ENCODE results near the gene ERICH6.

ERICH6 gene

DNA sequence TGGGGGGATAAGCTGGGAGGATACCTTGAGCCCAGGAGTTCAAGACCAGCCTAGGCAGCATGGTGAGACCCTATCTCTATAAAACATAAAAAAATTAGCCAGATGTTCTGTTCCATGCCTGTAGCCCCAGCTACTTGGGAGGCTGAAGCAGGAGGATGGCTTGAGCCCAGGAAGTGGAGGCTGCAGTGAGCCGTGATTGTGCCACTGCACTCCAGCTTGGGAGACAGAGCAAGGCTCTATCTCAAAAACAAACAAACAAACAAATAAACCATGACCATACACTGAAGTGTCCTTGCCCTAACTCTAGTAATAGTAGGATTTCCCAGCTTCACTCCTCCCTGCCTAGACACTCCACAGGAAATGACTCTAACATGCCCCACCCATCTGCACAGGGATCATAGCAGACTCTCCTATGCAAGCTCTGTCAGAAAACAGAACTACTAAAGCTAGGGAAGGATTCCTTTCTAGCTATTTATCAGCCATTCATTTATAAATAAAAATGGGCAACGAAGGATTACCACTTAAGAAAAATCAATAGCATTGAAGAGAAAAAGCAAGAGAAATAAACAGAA, 4.6 kb downstream of the ERICH6 start:
- H3K4me3 ChIP-seq (ENCODE audit: low read depth, low read length), result no peak overlapping the region
- TF ChIP-seq, protein P1, sequence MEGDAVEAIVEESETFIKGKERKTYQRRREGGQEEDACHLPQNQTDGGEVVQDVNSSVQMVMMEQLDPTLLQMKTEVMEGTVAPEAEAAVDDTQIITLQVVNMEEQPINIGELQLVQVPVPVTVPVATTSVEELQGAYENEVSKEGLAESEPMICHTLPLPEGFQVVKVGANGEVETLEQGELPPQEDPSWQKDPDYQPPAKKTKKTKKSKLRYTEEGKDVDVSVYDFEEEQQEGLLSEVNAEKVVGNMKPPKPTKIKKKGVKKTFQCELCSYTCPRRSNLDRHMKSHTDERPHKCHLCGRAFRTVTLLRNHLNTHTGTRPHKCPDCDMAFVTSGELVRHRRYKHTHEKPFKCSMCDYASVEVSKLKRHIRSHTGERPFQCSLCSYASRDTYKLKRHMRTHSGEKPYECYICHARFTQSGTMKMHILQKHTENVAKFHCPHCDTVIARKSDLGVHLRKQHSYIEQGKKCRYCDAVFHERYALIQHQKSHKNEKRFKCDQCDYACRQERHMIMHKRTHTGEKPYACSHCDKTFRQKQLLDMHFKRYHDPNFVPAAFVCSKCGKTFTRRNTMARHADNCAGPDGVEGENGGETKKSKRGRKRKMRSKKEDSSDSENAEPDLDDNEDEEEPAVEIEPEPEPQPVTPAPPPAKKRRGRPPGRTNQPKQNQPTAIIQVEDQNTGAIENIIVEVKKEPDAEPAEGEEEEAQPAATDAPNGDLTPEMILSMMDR (IDR thresholded peaks at IDR 0.05; ENCODE audit: low read depth, low read length), result no peak

DNA sequence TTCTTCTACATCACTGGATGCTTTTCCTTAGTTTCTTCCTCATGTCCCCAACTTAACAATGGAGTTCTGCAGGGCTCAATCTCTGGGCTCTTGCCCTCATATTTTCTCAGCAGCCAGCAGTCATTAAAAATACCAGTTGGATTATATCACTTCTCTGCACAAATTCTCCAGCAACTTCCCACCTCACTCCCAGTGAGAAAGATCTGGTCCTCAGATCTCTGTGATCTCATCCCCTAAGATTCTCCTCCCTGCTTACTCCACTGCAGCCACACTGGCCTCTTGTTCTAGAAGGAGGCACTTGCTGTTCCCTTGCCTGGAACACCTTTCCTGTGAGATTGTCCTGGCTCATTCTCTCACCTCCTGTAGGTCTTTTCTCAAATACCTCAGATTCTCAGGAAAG, 6.1 kb downstream of the ERICH6 start:
- TF ChIP-seq, protein P1 (IDR thresholded peaks at IDR 0.05; ENCODE audit: low read depth, low read length), result no peak
- no peak overlapping the region for H3K4me3 ChIP-seq (ENCODE audit: low read depth, low read length)

DNA sequence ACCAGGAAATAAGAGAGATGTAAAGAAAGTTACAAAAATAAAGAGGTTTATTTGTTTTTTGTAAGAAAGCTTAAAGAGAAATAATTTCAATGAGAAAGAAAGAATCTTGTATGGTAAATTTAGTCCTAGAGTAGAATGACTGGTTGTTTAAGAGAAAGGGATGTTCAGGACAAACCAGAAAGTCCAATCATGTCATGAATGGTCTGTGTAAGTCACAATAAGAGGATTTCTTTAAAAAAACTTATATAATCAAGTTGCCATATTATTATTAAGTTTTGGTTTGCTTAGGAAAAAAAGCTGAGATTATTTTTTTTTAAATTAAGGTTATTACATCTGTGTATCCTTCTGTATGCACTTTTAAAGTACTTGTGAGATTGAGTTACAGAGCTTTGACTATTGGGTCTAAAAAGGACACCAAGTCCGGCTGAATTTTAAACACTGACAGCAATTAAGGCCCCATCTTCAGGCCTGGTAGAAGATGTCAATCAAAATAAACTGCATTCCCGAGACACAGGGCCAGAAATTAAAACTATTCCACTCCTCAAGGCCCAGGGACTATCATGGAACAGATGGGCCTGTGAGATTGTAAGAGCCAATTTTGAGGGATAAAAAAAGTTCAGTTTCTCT, 12.2 kb downstream of the ERICH6 start:
- no peak overlapping the region for H3K4me3 ChIP-seq (ENCODE audit: low read depth, low read length)
- TF ChIP-seq, protein P1 (IDR thresholded peaks at IDR 0.05; ENCODE audit: low read depth, low read length), result no peak

DNA sequence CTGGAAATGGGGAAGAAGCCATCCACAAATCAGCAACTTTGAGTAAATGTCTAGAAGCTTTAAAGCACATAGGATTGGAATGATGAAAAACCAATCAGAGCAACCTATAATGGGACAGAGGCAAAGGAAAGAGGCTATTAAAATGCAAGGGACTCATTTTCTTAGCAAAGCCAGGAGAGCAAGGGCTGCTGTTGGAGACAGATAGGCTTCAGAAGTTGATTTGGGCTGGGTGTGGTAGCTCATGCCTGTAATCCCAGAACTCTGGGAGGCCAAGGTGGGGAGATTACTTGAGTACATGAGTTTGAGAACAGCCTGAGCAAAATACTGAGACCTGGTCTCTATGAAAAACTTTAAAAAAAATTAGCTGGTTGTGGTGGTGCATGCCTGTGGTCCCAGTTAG, 16.1 kb downstream of the ERICH6 start:
- TF ChIP-seq, protein P1 (IDR thresholded peaks at IDR 0.05; ENCODE audit: low read depth, low read length), result no peak
- H3K4me3 ChIP-seq (ENCODE audit: low read depth, low read length), result no peak overlapping the region

DNA sequence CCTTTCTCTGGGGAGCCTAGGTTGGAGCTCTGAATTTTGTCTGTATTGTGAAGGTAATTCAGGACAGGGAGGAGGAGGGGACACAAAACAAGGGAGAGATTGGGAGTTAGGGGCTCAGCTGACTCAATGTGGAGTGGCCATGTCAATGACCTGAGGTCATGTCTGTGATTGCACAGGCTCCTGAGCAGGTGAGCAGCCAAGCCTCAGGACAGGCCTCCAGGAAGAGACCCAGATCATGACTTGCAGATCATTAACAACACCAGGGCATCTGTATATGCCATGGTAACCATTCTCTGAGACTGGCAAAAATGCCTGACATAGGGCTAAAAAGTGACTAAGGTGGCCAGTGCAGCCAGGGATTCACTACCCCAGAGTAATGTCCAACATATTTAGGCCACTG, 20.9 kb downstream of the ERICH6 start:
- H3K4me3 ChIP-seq (ENCODE audit: low read depth, low read length), result no peak overlapping the region
- TF ChIP-seq, protein P1 (IDR thresholded peaks at IDR 0.05; ENCODE audit: low read depth, low read length), result no peak

DNA sequence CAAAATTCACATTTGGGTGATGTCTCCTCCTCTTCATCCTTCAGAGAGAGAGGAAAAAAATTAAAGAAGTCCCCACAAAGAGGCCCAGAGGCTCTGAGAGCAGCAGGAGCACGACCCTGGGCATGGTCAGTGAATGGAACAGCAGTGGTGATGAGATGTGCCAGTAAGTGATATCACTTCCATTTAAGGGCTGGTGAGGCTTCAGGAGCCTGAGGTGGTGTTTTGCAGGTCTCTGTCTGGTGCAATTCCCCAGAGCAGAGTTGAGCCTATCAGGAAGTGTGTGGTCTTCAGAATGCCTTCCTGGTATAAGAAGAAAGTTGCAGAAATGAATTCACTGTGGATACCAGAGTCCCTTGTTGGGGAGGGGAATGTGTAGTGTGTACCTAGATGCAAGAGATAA, 21.4 kb downstream of the ERICH6 start:
- no peak overlapping the region for H3K4me3 ChIP-seq (ENCODE audit: low read depth, low read length)
- TF ChIP-seq, protein P1 (IDR thresholded peaks at IDR 0.05; ENCODE audit: low read depth, low read length), result no peak

DNA sequence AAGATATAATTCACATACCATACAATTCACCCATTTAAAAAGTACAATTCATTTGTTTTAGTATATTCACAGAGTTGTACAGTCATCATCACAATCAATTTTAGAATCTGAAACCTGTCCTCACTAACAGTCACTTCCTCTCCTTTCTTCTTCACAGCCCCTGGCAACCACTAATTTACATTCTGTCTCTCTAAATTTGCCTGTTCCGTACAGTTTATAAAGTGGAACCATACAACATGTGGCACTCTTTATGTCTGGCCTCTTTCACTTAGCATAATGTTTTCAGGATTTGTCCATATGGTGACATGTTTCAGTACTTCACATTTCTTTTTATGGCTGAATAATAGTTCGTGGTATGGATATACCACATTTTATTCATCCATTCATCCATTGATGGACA, 22.7 kb downstream of the ERICH6 start:
- TF ChIP-seq, protein P1 (IDR thresholded peaks at IDR 0.05; ENCODE audit: low read depth, low read length), result no peak
- no peak overlapping the region for H3K4me3 ChIP-seq (ENCODE audit: low read depth, low read length)
